ENCODE data around the gene NT5DC2.

- TF ChIP-seq CTCF (IDR thresholded peaks at IDR 0.05) (no peak), POLR2A (IDR thresholded peaks at IDR 0.05) (no peak)
Measured at GRCh38 chr3:52507359-52507758, 26.3 kb downstream of the NT5DC2 start.
